Measurements from ENCODE around the gene HTT-AS.

- TF ChIP-seq CTCF (IDR thresholded peaks at IDR 0.05; ENCODE audit: insufficient read depth, low read length, poor library complexity, severe bottlenecking) (no peak), EZH2phosphoT487 (conservative IDR thresholded peaks at IDR 0.05; ENCODE audit: low read length) (no peak)
Measured at GRCh38 chr4:3107271-3107670, 32.9 kb upstream of the HTT-AS start.
